AG09309 (cell line): ENCODE measurements around the gene SCRG1.

ENCODE experiments used
- DNase-seq: peaks from one replicate; pipeline ENCODE4 v3.0.0-alpha.2; 2010; ENCODE audit warnings: low read depth
- H3K4me3 ChIP-seq: 2 replicates; pipeline ENCODE4 v1.5.1; 2011; ENCODE audit warnings: mild to moderate bottlenecking, low read depth, low read length, moderate library complexity; ENCODE audit not compliant: control insufficient read depth
- TF ChIP-seq, protein P1 (sequence below): IDR thresholded peaks from 2 replicates; pipeline ENCODE4 v1.5.1; 2011; ENCODE audit warnings: mild to moderate bottlenecking, low read depth, low read length, inconsistent platforms; ENCODE audit not compliant: insufficient read depth, control insufficient read depth; ENCODE audit errors: missing control alignments

Gene SCRG1

GRCh38 chr4:173424899-173425805 lies 26.2 kb upstream of the SCRG1 start:
- H3K4me3 ChIP-seq, result no peak overlapping the region
- DNase-seq, result peak; percentile 59
- TF ChIP-seq, protein P1, sequence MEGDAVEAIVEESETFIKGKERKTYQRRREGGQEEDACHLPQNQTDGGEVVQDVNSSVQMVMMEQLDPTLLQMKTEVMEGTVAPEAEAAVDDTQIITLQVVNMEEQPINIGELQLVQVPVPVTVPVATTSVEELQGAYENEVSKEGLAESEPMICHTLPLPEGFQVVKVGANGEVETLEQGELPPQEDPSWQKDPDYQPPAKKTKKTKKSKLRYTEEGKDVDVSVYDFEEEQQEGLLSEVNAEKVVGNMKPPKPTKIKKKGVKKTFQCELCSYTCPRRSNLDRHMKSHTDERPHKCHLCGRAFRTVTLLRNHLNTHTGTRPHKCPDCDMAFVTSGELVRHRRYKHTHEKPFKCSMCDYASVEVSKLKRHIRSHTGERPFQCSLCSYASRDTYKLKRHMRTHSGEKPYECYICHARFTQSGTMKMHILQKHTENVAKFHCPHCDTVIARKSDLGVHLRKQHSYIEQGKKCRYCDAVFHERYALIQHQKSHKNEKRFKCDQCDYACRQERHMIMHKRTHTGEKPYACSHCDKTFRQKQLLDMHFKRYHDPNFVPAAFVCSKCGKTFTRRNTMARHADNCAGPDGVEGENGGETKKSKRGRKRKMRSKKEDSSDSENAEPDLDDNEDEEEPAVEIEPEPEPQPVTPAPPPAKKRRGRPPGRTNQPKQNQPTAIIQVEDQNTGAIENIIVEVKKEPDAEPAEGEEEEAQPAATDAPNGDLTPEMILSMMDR, result no peak

DNA sequence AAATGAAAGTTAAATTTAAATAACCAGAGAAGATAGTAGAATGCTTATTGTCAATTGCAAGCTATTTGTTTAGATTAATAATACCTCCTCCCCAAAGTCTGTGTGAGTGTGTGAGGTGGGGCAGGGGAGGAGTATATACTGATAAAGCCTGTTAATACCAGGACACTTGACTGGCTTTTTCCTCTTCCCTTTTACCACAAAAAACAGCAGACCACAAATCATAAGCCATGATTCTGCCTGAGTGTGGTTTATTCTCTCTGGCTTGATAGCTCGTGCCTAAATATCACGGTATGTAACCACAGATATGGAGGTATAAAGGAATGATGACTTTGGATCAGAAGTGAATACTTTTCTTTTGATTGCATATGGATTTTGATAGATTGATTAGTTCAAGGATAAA lies 21.9 kb upstream of the SCRG1 start:
- no peak overlapping the region for H3K4me3 ChIP-seq
- DNase-seq, result no peak
- TF ChIP-seq, protein P1, result no peak

GRCh38 chr4:173420324-173420752 lies 21.4 kb upstream of the SCRG1 start:
- DNase-seq, result no peak
- H3K4me3 ChIP-seq, result no peak overlapping the region
- TF ChIP-seq, protein P1, result peak; percentile 34

DNA sequence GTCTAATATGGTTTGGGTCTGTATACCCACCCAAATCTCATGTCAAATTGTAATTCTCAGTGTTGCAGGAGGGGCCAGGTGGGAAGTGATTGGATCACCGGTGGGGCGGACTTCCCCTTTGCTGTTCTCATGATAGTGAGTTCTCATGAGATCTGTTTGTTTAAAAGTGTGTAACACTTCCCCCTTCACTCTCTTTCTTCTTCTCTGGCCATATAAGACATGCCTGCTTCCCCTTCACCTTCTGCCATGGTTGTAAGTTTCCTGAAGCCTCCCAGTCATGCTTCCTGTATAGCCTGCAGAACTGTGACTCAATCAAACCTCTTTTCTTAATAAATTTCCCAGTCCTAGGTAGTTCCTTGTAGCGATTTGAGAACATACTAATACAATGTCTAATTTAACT lies 19.7 kb upstream of the SCRG1 start:
- TF ChIP-seq, protein P1, result no peak
- no peak for DNase-seq

GRCh38 chr4:173417833-173418232 lies 18.9 kb upstream of the SCRG1 start:
- no peak for DNase-seq

More for the DNA sequence above, 19.7 kb upstream of the SCRG1 start:
- H3K4me3 ChIP-seq, result no peak overlapping the region

DNA sequence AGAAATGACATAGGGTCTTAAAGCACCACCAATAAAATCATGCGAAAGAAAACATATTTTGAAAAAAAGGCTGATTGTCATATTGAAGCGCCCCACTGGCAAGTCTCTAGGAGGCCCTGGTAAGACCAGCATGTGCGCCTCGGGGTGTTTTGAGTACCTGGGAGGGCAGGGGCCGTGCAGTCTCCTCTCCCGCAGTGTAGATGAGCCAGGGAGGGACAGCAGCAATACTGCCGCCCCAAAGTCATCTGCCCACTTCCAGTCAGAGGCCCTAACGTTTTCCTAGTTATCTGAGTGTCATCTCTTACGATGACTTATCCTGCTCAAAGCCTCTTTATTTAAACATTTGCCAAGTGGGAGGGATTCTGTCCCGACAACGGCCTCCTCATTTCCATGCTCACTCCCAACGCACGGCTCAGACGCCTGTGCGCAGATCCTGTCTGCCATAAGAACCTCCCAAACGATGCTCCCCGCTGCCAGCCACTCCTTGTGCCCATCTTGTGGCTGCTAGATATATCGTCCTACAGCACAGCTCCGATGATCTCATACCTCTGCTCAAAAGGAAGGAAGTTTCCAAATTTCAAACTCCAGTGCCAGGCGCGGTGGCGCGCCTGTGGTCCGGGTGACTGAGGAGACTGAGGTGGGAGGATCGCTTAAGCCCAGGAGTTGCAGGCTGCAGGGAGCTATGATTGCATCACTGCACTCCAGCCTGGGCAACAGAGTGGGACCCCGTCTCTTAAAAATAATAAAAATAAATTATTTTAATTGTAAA lies 17.2 kb upstream of the SCRG1 start:
- no peak overlapping the region for H3K4me3 ChIP-seq
- DNase-seq, result no peak
- TF ChIP-seq, protein P1, result no peak

More at GRCh38 chr4:173417833-173418232, 18.9 kb upstream of the SCRG1 start:
- TF ChIP-seq, protein P1, result no peak
- H3K4me3 ChIP-seq, result no peak overlapping the region
